Activated gamma-delta T cell treated with anti-CD3 and anti-CD28 coated beads, Interleukin-2, amount 50 U/mL, for 16 hours (primary cell): ENCODE results near the gene GPHA2.
"Not testable (repeated sequence)": the region's sequence is repeated elsewhere in the genome, so short reads cannot be mapped to it uniquely, and the experiment has no call there.

ENCODE experiments used
- DNase-seq: peaks from one replicate; pipeline ENCODE4 v3.0.0-alpha.2; 2020; ENCODE audit warnings: low read depth

GPHA2 gene, protein sequence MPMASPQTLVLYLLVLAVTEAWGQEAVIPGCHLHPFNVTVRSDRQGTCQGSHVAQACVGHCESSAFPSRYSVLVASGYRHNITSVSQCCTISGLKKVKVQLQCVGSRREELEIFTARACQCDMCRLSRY

DNA sequence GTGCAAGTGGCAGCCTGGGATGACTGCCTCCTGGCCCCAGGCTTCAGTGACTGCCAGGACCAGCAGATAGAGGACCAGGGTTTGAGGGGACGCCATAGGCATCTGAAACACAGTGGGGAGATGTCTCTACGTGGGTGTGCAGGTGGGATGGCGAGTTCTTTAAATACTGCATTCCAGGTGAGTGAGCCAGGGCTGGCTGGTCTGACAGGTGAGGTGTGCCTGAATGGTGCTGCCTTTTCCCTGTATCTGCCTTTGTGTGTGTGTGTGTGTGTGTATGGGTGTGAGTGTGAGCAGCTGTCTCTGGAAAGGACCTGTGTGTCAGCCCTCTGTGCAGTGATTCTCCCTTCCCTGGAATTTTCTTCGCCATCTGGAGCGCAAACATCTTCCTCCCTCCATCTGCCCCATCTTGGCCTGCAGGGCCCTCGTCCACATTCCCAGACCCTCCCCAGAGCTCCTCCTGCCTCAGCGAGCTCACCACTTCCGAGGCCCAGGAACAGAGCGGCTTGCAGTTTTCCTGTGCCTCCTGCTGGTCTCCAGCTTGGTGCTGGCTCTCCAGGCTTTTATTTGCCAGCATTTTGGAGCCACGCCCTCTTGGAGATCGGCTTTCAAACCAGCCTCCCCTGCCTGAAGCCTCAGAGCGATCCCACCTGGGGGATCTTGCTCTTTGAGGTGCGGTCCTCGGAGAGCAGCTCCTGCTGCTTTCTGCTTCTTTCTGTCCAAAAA, at the start of gene GPHA2:
Gene GPHA2, minus strand, starts transcription at position 535 of the 723 bp plus-strand sequence. Its CDS starts 433 bp downstream, at position 102.
- DNase-seq: no peak

DNA sequence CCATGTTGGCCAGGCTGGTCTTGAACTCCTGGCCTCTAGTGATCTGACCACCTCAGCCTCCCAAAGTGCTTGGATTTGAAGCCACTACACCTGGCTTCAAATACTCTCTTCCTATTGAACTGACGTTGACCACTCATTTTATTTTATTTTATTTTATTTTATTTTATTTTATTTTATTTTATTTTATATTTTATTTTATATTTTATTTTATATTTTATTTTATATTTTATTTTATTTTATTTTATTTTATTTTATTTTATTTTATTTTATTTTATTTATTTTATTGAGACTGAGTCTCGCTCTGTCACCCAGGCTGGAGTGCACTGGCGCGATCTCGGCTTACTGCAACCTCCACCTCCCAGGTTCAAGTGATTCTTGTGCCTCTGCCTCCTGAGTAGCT, 47.6 kb upstream of the GPHA2 start:
- DNase-seq: not testable (repeated sequence)

DNA sequence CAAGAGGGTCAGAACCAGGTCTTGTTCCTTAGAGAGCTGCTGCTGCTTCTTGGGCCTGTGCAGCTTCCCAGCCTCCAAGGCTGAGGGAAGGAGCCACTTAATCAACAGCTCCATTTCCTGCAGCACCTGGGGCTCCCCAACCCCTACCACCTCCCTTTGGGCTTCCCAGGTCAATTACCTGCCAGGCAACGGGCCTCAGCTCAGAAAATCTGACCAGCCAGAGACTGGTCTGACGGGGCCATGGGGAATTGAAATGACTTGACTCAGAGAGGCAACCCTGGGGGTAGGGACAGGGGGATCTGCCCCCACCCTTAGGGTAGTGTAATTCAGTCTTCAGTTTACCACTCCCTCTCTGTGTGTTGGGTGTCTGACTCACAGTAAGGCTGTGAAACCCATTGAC, 41.0 kb upstream of the GPHA2 start:
- no peak for DNase-seq

DNA sequence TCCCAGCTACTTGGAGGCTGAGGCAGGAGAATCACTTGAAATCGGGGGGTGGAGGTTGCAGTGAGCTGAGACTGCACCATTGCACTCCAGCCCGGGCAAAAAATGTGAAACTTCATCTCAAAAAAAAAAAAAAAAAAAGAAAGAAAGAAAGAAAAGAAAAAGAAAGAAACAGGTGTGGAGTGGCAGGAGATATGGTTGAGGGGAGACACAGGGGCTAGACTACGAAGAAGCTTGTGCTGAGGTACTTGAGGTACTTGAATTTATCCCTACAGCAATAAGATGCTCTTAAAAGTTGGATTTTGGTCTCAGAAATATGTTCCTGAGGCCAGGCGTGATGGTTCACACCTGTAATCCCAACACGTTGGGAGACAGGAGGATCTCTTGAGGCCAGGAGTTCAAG, 38.4 kb upstream of the GPHA2 start:
- DNase-seq: no peak

DNA sequence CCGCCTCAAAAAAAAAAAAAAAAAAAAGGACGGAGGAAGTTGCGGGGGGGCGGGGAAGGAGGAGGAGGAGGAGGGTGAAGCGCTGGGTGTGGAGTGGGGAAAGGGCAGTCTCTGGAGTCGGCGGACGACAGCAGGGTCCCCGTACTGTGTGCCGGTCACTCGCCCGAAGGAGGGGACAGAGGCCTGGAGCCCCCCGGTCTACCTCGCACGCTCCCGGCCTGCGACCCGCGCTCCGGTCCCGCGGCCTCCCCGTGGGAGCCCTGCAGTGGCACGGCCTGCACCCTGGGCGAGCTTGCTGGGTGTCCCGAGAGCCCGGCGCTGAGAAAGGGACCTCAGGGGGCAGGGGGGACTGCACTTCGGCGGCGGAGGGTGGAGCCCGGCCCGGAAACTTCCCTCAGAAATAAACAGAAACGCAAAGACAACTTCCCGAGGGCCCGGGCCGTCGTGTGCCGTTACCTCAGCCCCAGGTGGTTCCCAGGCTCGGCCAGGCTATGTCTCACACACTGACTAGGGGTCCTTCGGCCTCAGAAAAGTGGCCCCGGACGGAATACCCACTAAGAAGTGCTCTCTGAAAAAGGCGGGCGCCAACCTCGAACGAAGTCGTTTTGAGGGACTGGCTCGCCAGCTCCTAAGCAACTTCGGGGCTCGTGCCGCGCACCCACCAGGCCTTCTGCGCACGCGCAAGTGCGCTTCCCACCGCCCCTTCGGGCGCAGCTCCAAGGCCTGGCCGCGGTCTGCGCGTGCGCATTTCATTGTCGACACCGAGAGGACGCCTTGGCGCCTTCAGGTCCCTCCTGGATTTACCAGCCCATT, 35.9 kb upstream of the GPHA2 start, which contains the start of gene MAJIN:
Gene MAJIN, minus strand, starts transcription at position 688 of the 813 bp plus-strand sequence. CDS start 12,703 bp downstream, outside the sequence.
- peak; percentile 75 for DNase-seq

DNA sequence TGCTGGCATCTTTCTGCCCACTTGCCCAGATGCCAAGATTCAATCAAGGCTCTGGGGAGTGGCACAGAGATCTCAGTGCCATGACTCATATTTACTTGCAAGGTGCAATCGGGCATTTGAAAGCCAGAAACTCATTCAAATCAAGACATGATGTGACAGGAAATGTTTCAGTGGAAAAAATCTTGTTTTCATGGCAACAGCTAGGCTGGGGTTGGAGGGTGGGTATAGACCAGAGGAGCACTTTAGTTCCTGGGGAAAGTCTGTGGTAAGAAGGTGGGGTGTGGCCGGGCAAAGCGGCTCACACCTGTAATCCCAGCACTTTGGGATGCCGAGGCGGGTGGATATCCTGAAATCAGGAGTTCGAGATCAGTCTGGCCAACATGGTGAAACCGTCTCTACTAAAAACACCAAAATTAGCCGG, 35.0 kb upstream of the GPHA2 start:
- DNase-seq: no peak

DNA sequence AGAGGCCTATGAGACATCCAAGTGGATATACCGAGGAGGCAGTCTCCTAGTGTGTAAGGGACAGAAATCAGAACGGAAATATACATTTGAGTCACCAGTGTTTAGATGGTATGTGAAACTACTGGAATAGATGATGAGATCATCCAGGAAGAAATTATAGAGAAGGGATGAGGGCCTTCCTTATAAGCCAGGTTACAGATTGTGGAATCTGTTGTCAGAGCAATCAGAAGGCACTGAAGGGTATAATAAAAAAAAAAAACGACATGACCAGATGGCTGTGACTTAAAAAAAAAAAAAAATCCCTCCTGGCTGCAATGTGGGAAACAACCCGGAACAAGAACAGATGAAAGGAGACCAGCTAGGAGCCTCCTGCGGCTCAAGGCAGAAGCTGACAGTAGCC, 33.5 kb upstream of the GPHA2 start:
- no peak for DNase-seq

DNA sequence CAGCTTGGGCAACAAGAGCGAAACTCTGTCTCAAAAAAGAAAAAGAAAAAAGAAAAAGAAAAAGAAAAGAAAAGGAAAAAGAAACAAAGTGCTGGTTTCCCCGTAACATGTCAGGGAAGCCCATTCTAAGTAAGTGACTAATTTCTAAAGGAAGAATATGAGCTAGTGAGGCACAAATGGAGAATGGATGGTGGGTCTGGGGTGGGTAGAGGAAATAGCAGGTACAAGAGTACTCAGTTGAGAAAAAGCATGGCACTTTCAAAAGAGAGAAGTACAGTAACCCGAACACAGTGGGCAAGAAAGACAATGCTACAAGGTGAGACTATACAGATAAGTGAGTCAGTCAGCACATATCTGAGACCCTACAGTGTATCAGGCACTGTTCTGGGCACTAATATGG, 31.7 kb upstream of the GPHA2 start:
- no peak for DNase-seq

DNA sequence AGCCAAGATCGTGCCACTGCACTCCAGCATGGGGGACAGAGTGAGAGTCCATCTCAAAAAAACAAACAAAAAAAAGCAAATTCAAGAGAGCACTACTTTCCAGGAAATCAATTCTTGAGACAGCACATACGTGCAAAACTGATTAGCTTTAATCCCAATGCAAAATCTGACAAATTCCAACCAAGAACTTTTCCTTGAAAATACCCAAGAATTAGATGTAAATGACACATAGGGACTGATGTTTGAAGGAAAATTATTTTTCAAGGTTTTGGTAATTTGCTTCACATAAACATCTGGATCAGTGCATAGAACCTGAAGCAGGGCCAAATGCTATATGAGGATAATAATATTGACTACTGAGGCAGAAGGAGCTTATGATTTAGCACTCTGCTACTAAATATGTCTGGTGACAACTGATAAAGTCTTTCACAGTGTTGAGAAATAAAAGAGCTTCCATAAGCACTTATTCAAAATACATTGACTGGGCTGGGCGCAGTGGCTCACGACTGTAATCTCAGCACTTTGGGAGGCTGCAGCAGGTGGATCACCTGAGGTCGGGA, 27.5 kb upstream of the GPHA2 start:
- DNase-seq: no peak

DNA sequence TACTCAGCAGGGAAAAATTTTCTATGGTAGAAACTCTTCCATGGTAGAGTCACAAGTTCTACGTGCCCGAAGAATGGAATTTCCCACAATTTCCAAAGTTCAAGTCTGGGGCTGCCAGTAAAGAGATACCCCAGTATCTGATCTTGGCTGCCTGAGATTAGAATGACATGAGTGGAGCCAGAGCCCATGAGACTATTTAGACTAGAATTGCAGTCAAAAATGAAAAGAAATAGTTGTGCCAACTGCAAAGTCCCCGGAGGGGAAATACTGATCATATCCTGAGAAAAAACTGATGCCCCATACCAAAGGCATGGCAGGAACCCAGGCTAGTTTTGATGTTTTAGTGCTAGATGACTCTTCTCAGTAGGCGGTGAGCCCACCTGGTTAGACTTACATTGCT, 25.0 kb upstream of the GPHA2 start:
- no peak for DNase-seq

DNA sequence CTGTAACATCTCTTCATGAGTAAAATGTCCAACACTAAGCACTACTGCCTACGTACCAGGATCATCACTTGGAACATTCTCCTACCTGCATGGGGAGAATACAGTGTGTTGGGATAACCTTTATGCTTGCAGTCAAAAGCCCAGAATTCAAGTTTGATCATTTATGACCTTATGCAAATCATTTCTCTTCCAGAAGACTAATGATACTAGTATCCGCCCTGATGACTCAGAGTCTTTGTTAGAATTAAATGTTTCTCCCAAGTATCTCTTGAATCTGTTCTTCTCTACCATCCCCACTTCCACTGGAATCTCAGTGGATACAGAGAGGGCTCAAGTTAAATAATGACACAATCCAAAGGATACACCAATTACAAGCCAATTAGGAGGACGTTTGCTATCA, 23.8 kb upstream of the GPHA2 start:
- no peak for DNase-seq

DNA sequence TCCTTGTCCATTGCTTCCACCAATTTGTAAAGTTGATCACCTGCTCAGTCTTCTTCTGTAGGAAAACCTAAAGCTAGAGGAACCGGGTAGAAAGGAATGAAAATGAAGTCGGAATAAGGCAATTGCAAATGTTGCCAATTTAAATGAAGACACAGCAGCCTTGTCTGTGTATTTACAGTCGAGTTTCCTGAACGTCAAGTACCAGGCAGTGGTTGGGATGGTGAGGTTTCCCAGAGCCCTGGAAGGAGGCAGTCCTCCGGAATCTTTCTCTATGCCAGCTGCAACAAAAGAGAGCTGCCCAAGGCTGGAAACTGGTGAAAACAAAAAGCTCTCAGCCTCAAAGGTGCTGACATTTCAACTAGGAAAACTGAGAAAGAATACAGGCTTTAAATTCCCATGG, 18.5 kb upstream of the GPHA2 start:
- DNase-seq: no peak

DNA sequence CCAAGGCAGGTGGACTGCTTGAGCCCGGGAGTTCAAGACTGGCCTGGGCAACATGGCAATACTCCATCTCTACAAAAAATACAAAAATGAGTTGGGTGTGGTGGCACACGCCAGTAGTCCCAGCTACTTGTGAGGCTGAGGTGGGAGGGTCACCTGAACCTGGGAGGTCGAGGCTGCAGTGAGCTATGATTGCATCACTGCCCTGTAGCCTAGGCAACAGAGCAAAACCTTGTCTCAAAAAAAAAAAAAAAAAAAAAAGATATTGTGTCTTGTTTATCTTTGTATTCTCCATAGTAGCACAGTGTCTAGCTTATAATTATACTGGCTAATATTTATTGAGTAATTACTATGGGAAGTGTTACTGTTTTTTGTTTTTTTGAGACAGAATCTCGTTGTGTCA, 15.8 kb upstream of the GPHA2 start:
- DNase-seq: no peak

DNA sequence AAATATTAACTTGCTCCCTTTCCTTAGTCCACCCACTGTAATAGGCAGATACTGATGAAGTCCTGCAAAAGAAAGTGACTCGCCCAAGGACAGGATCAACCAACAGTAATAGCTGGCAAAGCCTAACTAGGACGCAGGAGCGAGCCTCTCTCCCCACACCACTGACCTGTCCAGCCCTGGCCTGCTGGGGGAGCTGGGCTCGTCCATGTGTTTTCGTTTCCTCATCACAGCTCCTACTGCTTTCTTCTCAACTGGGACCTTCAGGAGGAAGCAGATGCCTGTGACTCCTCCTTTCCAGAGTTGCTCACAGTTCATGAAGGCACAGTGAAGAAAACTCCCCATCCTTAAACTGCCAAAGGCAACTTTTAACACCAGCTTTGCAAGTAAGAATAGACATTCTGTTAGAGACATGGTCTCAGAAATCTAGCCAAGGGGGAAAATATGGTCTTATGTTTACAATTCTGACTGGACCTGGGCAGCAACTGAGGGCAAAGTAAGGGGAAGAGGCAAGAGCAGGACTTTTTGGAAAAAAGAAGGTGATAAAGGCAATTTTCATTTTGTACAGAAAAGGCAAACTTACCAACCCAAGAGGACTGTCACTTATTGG, 11.6 kb upstream of the GPHA2 start:
- no peak for DNase-seq

DNA sequence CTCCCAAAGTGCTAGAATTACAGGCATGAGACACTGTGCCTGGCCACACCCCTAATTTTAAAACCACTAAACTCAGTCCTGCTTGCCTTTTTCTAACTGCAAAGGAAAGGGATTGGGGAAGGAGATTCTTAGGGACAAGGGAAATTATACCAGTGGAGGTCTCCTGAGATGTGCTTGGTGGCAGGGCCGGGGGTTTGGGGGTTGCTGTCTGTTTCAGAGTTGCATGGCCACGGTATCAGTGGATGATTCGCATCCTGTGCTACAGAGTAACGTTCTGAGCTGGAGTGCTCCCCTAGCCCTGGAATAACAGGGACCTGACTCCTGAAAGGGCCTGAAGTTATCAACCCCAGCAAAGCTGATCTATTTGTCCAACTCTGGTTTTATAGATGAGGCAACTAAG, 846 bp upstream of the GPHA2 start:
- no peak for DNase-seq

DNA sequence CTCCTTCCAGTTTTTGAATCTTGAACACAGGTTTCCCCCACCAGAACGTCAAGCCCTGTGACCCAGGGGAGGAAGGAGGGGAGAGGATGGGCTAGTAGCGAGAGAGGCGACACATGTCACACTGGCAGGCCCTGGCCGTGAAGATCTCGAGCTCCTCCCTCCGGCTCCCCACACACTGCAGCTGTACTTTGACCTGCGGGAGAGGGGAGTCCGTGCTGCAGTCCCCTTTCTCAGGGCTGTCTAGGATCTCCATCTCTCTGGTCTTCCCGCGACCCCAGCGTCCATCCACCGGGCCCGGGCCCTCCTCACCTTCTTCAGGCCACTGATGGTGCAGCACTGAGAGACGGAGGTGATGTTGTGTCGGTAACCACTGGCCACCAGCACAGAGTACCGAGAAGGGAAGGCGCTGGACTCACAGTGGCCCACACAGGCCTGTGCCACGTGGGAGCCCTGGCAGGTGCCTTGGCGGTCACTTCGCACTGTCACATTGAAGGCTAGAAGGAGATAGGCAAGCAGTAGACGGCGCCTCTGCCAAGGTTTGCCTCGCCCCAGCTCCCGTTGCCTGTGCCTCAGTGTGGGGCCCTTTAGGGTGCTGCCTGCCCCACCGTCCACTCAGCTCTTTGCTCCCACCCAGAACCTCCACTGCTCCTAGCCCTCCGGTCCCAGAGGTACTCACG, 873 bp downstream of the GPHA2 start:
- DNase-seq: no peak

DNA sequence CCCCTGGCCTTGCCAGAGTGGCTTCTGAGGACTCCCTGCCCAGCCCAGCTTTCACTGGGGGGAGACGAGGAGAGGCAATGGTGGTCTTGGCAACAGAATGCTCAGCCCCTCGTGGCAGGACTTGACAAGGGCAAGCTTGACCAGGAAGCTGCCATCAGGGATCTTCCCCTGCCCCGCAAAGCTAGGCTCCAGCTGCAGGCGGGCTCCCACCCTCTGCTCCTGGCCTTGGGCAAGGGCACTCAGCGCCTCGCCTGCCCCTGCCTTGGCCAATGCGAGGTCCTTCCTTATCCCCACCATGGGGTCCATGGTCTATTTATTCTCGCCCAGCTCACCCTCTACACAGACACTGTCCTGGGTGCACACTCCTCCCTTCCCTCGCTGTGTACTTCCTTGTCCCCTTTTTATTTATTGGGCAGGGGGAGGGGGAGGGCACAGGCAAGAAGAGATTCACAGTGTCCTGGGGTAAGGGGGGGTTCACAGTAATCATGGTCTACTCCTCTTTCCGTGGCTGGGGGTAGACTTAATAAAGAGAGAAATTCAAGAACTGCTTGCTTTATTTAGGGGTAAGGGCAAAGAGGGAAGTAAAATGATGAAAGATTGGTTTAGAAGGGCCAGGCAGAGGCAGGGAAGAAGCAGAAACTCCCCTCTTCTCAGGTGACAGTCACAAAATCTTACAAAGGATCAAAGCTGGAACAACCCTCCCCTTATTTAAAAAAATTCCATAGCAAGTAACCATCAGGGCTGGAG, 1.6 kb downstream of the GPHA2 start:
- no peak for DNase-seq

DNA sequence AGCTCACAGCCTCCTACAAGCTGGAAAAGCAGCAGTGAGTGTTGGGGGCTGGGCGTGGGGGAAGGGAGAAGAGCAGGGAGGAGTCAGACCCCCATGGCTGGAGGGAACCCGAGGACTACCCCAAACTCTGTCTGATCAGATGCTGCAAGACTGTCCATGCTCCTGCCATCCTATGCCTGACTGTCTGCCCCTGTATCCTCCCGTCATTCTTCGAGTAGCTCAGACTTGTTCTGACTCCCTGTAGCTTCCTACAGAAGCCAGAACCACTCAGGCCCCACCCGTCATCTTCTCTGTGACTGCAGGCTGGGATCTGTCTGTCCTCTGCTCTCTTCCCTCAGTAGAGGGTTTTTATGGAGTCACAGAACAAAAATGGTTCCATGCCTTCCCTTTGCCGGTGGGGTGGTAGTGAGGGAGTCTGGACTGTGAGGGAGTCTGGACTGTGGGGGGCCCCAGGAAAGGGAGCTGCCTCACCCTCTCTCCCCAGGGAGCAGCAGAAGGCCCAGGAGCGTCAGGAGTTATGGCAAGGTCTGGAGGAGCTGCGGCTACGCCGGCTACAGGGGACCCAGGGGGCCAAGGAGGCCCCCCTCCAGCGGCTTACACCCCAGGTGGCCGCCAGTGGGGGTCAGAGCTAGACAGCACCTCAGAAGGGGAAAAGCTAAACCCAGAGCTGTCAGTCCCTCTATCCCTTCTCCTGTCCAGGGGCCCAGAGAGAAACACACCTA, 2.3 kb downstream of the GPHA2 start:
- no peak for DNase-seq

DNA sequence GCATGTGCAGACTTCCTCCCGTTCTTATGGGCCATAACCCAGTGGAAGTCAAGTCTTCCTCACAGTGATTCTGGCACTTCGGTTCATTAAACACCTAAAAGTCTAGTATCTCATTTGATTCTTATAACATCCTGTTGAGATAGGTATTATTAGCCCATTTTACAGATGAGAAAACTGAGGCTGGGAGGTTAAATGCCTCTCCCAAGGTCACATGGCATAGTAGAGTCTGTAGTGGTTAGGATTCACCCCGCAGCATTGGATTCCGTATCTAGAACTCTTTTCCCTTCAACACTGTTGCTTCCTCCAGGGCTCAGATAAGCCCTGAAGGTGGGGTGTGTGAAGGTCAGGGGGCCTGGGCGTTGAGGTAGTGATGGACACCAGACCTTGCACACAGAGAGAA, 3.4 kb downstream of the GPHA2 start:
- no peak for DNase-seq

DNA sequence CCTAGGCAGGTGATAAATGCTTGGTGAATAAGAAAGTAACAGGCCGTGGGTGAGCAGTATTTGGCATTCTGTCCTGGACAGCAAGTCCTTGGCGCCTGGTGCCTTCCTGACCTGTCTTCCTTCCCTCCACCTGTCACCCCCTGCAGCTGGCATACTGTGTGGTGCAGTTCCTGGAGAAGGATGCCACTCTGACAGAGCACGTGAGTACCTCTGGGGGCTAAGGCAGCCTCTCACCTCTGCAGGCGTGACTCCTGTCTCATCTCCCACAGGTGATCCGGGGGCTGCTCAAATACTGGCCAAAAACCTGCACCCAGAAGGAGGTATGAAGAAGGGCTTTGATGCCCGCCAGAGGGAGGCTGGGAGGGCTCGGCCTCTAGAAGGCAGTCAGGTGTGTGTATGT, 4.4 kb downstream of the GPHA2 start:
- no peak for DNase-seq
